Activated CD4-positive, alpha-beta memory T cell treated with anti-CD3 and anti-CD28 coated beads, Interleukin-2, amount 10 ng/mL, durations not matched to agents 7 days and 5 days (primary cell): ENCODE measurements around the gene TAF8. TPM values are rescaled to one million over a fixed set of nuclear protein-coding genes. Genes with fewer than 3 reads are reported as not detected.

Experiments
- CTCF ChIA-PET: fragments of 350-600 bp; sonication (Branson Sonifier 250); formaldehyde crosslinking; loops from one replicate; lab custom pipeline; 2021; ENCODE audit warnings: antibody characterized with exemption, inconsistent platforms; lab: Charles Lee
- POLR2A ChIA-PET: fragments of 350-600 bp; sonication (Branson Sonifier 250); formaldehyde crosslinking; loops from one replicate; lab custom pipeline; 2021; ENCODE audit warnings: antibody characterized with exemption; lab: Charles Lee
- DNase-seq: peaks from one replicate; pipeline ENCODE4 v3.0.0-alpha.2; 2020
- H3K27ac Mint-ChIP-seq: one replicate; pipeline ENCODE4 v1.8.0; 2021; ENCODE audit warnings: mild to moderate bottlenecking, mixed read lengths
- H3K27me3 Mint-ChIP-seq: one replicate; pipeline ENCODE4 v1.8.0; 2021; ENCODE audit warnings: mixed read lengths
- H3K36me3 Mint-ChIP-seq: one replicate; pipeline ENCODE4 v1.8.0; 2021; ENCODE audit warnings: low read depth, mixed read lengths
- H3K4me1 Mint-ChIP-seq: one replicate; pipeline ENCODE4 v1.8.0; 2021; ENCODE audit warnings: mixed read lengths
- H3K4me3 Mint-ChIP-seq: one replicate; pipeline ENCODE4 v1.8.0; 2021; ENCODE audit warnings: mild to moderate bottlenecking, mixed read lengths
- H3K9me3 Mint-ChIP-seq: one replicate; pipeline ENCODE4 v1.8.0; 2021; ENCODE audit warnings: mixed read lengths
- total RNA-seq, 2 experiments: library from RNA; stranded (reverse); gene quantifications; one replicate each; pipeline ENCODE4 v1.2.3, GENCODE V29; 2021

The TAF8 gene
- total RNA-seq, 2 experiments from 2014 or later, result 48.0 to 55.1 TPM

DNA sequence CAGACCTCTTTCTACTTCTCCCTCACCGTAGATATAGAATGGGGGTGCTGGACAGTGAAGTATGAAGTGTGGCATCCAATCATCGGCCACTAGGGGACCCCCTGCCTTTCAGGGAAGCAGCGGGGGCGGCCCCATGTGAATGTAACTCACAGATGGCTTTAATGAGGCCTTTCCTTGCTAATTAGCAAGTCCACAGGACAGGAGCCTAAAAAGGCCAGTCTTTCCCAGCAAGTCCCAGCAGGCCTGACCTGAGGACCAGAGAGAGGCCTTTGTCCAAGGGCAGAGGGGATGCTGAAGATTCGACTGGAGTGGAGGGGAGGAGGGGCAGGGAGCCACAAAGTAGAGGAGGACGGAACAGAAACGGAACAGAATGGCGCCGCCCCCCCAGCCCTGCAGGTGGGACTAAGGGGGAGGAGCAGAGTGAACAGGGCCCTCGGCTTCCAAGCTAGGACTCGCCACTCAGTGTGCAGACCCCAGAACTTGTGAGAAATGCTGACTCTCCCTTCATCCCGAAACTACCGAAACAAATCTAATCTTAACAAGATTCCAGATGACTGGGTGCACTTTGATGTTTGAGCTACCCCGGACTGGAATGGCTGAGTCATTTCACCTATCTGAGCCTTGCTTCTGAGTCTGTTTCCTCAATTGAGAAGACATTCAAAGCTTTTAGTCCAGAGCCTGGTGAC is 86.3 kb downstream of the TAF8 start:
- Mint-ChIP-seq H3K9me3 (no peaks in the 10 kb centered on the region), H3K4me1 (peaks cover 7% of the 10 kb centered on the region), H3K27me3 (peaks cover 17% of the 10 kb centered on the region), H3K36me3 (no peaks in the 10 kb centered on the region), H3K4me3 (no peak overlapping the region), H3K27ac (no peak overlapping the region)
- ChIA-PET POLR2A (no interaction called here), CTCF (interaction anchor here (1.0 to 1.5 kb wide), 3 partner anchors 32 to 411 kb away, joined by 3 to 6 read pairs (median 3); no protein-coding TSS in a partner anchor)
- DNase-seq, result no peak

Other genes with a start within 250 kb of the TAF8 start
- 1 to 10 TPM; 6.8 to 7.3 TPM for gene USP49, start 155.1 kb upstream of the TAF8 start, total RNA-seq
- gene MED20, start 129.4 kb upstream of the TAF8 start, total RNA-seq, result 10 to 100 TPM; 21.4 to 21.9 TPM
- 10 to 100 TPM; 23.9 to 24.8 TPM for gene BYSL, start 129.0 kb upstream of the TAF8 start, total RNA-seq
- gene CCND3, start 108.7 kb upstream of the TAF8 start, total RNA-seq, result 100 to 1,000 TPM; 456 to 464 TPM
- under 1 TPM; 0.05 to 0.10 TPM for gene C6orf132, start 92.1 kb downstream of the TAF8 start, total RNA-seq
- gene GUCA1A, start 122.8 kb downstream of the TAF8 start, total RNA-seq, result not detected
- gene GUCA1B, start 144.4 kb downstream of the TAF8 start, total RNA-seq, result 1 to 10 TPM in 1 of 2 experiments, under 1 TPM in 1; 0.65 to 1.2 TPM
- gene MRPS10, start 167.3 kb downstream of the TAF8 start, total RNA-seq, result 10 to 100 TPM; 28.4 to 32.8 TPM